ENCODE data around the gene DGCR6L.
"Not testable (repeated sequence)": the region's sequence is repeated elsewhere in the genome, so short reads cannot be mapped to it uniquely, and the experiment has no call there.

DGCR6L gene

GRCh38 chr22:20319745-20320658, at the start of gene DGCR6L:
Gene DGCR6L, minus strand, starts transcription at chr22:20320060. Its CDS starts 72 bp downstream, at chr22:20319988.
- DNase-seq, result peak; percentile 98

- not testable (repeated sequence) for DNase-seq
These were observed 49.0 kb upstream of the DGCR6L start for GRCh38 chr22:20368875-20369274.

- not testable (repeated sequence) for DNase-seq
These were observed 47.0 kb upstream of the DGCR6L start for GRCh38 chr22:20366841-20367240.

- not testable (repeated sequence) for DNase-seq
These were observed 44.7 kb upstream of the DGCR6L start for GRCh38 chr22:20364335-20365260.

DNA sequence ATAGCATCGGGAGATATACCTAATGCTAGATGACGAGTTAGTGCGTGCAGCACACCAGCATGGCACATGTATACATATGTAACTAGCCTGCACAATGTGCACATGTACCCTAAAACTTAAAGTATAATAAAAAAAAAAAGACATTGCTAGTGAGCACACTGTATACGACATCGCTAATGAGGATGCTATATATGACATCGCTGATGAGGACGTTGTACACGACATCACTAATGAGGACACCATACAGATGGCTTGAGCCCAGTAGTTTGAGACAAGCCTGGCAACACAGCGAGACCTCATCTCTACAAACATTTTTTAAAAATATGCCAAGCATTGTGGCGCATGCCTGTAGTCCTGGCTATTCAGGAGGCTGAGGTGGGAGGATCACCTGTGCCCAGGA, 42.5 kb upstream of the DGCR6L start:
- not testable (repeated sequence) for DNase-seq

DNA sequence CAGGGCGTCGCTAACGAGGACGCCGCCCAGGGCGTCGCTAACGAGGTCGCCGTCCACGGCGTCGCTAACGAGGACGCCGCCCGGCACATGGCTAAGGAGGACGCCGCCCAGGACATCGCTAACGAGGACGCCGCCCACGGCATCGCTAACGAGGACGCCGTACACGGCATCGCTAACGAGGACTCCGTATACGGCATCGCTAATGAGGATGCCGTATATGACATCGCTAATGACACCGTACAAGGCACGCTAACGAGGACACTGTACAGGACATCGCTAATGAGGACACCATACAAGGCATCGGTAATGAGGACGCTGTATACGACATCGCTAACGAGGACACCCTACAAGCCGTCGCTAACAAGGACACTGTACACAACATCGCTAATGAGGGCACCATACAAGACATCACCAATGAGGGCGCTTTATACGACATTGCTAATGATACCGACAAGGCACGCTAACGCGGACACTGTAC, 41.9 kb upstream of the DGCR6L start:
- not testable (repeated sequence) for DNase-seq

- DNase-seq, result not testable (repeated sequence)
These were observed 41.2 kb upstream of the DGCR6L start for GRCh38 chr22:20360866-20361751.

GRCh38 chr22:20360261-20360660, 40.4 kb upstream of the DGCR6L start:
- not testable (repeated sequence) for DNase-seq

DNA sequence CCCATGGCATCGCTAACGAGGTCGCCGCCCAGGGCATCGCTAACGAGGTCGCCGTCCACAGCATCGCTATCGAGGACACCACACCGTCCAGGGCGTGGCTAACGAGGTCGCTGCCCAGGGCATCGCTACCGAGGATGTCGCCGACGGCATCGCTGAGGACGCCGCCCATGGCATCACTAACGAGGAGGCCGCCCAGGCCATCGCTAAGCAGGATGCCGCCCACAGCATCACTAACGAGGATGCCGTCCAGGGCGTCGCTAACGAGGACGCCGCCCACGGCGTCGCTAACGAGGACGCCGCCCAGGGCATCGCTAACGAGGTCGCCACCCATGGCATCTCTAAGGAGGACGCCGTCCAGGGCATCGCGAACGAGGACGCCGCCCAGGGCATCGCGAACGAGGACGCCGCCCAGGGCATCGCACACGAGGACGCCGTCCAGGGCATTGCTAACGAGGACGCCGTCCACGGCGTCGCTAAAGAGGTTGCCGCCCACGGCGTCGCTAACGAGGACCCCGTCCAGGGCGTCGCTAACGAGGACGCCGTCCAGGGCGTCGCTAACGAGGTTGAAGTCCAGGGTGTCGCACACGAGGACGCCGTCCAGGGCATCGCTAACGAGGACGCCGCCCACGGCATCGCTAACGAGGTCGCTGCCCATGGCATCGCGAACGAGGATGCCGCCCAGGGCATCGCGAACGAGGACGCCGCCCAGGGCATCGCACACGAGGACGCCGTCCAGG, 38.8 kb upstream of the DGCR6L start:
- not testable (repeated sequence) for DNase-seq

DNA sequence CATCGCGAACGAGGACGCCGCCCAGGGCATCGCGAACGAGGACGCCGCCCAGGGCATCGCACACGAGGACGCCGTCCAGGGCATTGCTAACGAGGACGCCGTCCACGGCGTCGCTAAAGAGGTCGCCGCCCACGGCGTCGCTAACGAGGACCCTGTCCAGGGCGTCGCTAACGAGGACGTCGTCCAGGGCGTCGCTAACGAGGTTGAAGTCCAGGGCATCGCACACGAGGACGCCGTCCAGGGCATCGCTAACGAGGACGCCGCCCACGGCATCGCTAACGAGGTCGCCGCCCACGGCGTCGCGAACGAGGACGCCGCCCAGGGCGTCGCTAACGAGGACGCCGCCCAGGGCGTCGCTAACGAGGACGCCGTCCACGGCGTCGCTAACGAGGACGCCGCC, 38.1 kb upstream of the DGCR6L start:
- DNase-seq, result not testable (repeated sequence)

GRCh38 chr22:20356906-20357305, 37.0 kb upstream of the DGCR6L start:
- DNase-seq, result not testable (repeated sequence)

- DNase-seq, result not testable (repeated sequence)
These were observed 36.2 kb upstream of the DGCR6L start for GRCh38 chr22:20355939-20356636.

GRCh38 chr22:20354238-20354975, 34.5 kb upstream of the DGCR6L start:
- DNase-seq, result no peak

GRCh38 chr22:20352536-20352935, 32.7 kb upstream of the DGCR6L start:
- DNase-seq, result not testable (repeated sequence)

- not testable (repeated sequence) for DNase-seq
These were observed 26.7 kb upstream of the DGCR6L start for GRCh38 chr22:20346553-20346952.

DNA sequence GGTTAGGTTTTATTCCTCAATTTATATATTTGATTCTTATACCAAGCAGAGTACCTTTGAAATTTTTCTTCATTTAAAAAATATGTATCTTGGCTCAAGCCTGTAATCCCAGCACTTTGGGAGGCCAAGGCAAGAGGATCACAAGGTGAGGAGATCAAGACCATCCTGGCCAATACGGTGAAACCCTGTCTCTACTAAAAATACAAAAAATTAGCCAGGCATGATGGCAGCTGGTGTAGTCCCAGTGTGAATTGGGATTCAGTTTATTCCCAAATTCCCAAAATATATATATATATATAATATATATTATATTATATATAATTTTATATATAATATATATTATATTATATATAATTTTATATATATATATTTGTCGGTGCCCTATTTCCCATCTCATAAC, 18.4 kb upstream of the DGCR6L start:
- not testable (repeated sequence) for DNase-seq

DNA sequence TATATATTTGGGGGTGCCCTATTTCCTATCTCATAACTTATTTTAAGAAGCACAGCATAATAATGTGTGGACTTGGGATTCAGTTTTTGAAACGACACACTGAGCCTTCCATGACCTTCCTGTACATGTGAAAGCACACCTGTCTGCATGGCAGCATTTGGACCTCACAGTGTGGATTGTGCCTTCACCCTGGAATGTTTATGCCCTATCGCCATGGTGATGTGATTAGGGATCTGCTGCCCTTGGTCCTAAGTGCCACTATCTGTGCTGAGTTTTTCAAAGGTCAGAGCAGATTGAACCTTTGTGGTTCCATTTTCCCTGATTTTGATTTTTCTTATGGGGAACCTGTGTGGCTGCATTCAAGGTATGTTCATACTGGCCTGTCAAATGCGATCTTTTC, 17.9 kb upstream of the DGCR6L start:
- not testable (repeated sequence) for DNase-seq

DNA sequence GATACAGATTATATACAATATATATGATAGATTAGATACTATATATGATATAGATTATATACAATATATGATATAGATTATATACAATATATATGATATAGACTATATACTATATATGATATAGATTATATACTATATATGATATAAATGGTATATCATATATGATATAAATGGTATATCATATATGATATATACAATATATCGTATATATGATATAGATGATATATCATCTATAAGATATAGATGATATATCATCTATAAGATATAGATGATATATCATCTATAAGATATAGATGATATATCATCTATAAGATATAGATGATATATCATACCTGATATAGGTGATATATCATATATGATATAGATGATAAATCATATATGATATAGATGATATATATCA, 16.7 kb upstream of the DGCR6L start:
- DNase-seq, result not testable (repeated sequence)

GRCh38 chr22:20328569-20328930, 8.7 kb upstream of the DGCR6L start:
- not testable (repeated sequence) for DNase-seq

- not testable (repeated sequence) for DNase-seq
These were observed 6.1 kb upstream of the DGCR6L start for GRCh38 chr22:20325996-20326395.
